ENCODE measurements around the gene ZGPAT.
A peak's percentile ranks its signal among the peaks of the same experiment; 100 is the strongest.

The ZGPAT gene

GRCh38 chr20:63692436-63693082 is 15.3 kb upstream of the ZGPAT start:
- DNase-seq (ENCODE audit: low read depth in 2 of 2) = no peak

GRCh38 chr20:63693083-63693732 is 14.6 kb upstream of the ZGPAT start:
- no peak for DNase-seq (ENCODE audit: low read depth in 2 of 2)

- DNase-seq (ENCODE audit: low read depth in 2 of 2) = no peak
These were observed 13.9 kb upstream of the ZGPAT start for GRCh38 chr20:63693733-63694583.

- no peak for DNase-seq (ENCODE audit: low read depth in 2 of 2)
These were observed 13.0 kb upstream of the ZGPAT start for GRCh38 chr20:63694584-63695423.

GRCh38 chr20:63695424-63696305 is 12.2 kb upstream of the ZGPAT start:
- DNase-seq (ENCODE audit: low read depth in 2 of 2) = no peak

- DNase-seq (ENCODE audit: low read depth in 2 of 2) = no peak
These were observed 11.6 kb upstream of the ZGPAT start for GRCh38 chr20:63696306-63696627.

GRCh38 chr20:63696628-63697356 is 11.0 kb upstream of the ZGPAT start, which contains the start of gene TNFRSF6B:
Gene TNFRSF6B, plus strand, starts transcription at chr20:63696652. Its CDS starts 116 bp downstream, at chr20:63696768.
- no peak for DNase-seq (ENCODE audit: low read depth in 2 of 2)

GRCh38 chr20:63697357-63697867 is 10.4 kb upstream of the ZGPAT start:
- no peak for DNase-seq (ENCODE audit: low read depth in 2 of 2)

GRCh38 chr20:63697868-63698545 is 9.8 kb upstream of the ZGPAT start:
- no peak for DNase-seq (ENCODE audit: low read depth in 2 of 2)

GRCh38 chr20:63698739-63699465 is 8.9 kb upstream of the ZGPAT start:
- DNase-seq (ENCODE audit: low read depth in 2 of 2) = peak; percentile 57 to 58

GRCh38 chr20:63699466-63700198 is 8.2 kb upstream of the ZGPAT start:
- DNase-seq (ENCODE audit: low read depth in 2 of 2) = no peak

GRCh38 chr20:63700199-63701050 is 7.4 kb upstream of the ZGPAT start:
- no peak for DNase-seq (ENCODE audit: low read depth in 2 of 2)

- no peak for DNase-seq (ENCODE audit: low read depth in 2 of 2)
These were observed 6.8 kb upstream of the ZGPAT start for GRCh38 chr20:63701051-63701328.

GRCh38 chr20:63701329-63702035 is 6.4 kb upstream of the ZGPAT start:
- no peak for DNase-seq (ENCODE audit: low read depth in 2 of 2)

GRCh38 chr20:63702036-63702665 is 5.7 kb upstream of the ZGPAT start:
- no peak for DNase-seq (ENCODE audit: low read depth in 2 of 2)
